Occipital lobe (tissue), 2 donors: ENCODE results near the gene NOXO1. TPM values are rescaled to one million over a fixed set of nuclear protein-coding genes. Genes with fewer than 3 reads are reported as not detected.
"Not testable (repeated sequence)": the region's sequence is repeated elsewhere in the genome, so short reads cannot be mapped to it uniquely, and the experiment has no call there.

Source experiments
- DNase-seq: peaks from one replicate; lab custom pipeline; 2025; lab: John Stamatoyannopoulos, UW
- total RNA-seq: library from RNA; depleted of rRNA; stranded (reverse); fragments of >200 nt; gene quantifications from one replicate; pipeline ENCODE4 v1.2.3, GENCODE V29; 2014

The NOXO1 gene
- total RNA-seq, 1 donor from 2014 or later, result 0.78 TPM

- DNase-seq, result no peak
These were observed 17.3 kb downstream of the NOXO1 start for GRCh38 chr16:1963806-1964505.

- DNase-seq, result not testable (repeated sequence)
These were observed 18.8 kb downstream of the NOXO1 start for GRCh38 chr16:1962161-1963153.

DNA sequence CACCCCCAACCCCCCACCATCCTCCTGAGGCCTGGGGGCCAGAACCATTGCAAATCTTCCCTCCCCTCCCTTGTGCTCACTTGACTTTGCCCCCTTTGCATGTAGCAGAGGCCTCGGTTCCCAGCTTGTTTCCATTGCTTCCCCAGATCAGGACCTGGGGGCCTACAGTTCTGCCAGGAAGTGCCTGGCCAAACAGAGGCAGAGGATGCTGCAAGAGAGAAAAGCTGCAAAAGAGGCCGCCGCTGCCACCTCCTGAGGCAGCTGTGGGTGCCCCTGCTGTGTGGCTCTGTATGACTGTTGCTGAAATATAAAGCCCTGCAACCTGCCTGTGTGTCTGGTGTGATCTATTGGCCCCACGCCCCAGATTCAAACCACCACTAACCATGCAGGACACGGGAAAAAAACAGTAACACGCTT lies 19.6 kb downstream of the NOXO1 start:
- no peak for DNase-seq

GRCh38 chr16:1960665-1961630 lies 20.3 kb downstream of the NOXO1 start:
- DNase-seq, result no peak

DNA sequence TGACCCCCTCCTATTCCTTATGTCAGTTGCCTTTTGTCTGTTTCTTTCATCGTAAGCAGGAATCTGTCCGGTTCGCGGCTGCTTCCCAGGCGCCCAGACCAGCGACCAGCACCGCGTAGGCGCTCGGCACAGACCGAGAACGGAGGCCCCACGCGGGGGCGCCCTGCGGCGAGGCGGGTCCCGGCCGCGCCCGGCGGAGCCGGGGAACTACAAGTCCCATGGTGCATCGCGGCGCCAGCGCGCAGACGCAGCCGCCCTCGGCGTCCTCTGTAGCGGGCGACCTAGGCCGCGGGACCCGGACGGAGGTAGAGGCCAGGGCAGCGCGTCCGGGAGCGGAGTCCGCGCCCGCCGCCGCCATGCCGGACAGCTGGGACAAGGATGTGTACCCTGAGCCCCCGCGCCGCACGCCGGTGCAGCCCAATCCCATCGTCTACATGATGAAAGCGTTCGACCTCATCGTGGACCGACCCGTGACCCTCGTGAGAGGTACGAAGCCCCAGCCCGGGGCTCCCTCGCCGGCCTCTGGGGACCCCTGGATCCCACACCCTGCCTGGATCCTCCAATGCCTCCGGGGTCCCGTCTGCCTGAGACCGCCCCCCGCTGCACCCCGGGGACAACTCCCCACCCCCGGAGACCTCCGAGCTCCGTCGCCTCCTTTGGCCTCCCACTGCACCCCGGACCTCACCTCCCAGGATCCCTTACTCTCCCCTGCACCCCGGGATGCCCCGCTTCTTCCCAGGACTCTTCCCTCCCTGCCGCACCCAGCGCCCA lies 21.8 kb downstream of the NOXO1 start, which contains the start of gene NDUFB10:
Gene NDUFB10, plus strand, starts transcription at position 270 of the 771 bp plus-strand sequence. Its CDS starts 87 bp downstream, at position 357.
- peak; percentile 87 for DNase-seq

- DNase-seq, result no peak
These were observed 22.5 kb downstream of the NOXO1 start for GRCh38 chr16:1958715-1959268.

- DNase-seq, result not testable (repeated sequence)
These were observed 23.2 kb downstream of the NOXO1 start for GRCh38 chr16:1958143-1958491.

DNA sequence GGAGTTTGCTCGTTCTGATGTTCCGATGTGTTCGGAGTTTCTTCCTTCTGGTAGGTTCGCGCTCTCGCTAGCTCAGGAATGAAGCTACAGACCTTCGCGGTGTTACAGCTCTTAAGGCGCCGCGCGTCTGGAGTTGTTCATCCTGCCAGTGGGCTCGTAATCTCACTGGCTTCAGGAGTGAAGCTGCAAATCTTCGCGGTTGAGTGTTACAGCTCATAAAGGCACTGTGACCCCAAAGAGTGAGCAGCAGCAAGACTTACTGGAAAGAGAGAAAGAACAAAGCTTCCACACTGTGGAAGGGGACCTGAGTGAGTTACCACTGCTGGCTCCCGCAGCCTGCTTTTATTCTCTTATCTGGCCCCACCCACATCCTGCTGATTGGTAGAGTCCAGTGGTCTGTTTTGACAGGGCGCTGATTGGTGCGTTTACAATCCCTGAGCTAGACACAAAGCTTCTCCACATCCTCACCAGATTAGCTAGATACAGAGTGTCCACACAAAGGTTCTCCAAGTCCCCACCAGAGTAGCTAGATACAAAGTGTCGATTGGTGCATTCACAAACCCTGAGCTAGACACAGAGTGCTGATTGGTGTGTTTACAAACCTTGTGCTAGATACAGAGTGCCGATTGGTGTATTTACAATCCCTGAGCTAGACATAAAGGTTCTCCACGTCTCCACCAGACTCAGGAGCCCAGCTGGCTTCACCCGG lies 23.7 kb downstream of the NOXO1 start:
- not testable (repeated sequence) for DNase-seq

GRCh38 chr16:1953734-1954133 lies 27.5 kb downstream of the NOXO1 start:
- no peak for DNase-seq

- DNase-seq, result no peak
These were observed 30.7 kb downstream of the NOXO1 start for GRCh38 chr16:1950559-1950958.

DNA sequence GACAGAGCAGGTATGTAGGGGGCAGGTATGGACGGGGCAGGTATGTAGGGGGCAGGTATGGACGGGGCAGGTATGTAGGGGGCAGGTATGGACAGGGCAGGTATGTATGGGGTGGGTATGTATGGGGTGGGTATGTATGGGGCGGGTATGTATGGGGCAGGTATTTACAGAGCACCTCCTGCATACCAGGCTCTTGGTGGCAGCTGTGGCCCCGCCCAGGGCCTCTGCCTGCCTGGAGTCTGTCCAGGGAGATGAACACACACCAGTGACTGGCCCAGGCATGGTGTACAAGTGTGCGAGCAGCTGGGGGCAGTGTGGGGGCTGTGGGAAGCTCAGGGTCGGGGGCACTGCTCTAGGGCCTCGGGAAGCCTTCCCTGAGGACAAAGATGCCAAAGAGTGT lies 31.2 kb downstream of the NOXO1 start:
- DNase-seq, result no peak

GRCh38 chr16:1949507-1949906 lies 31.8 kb downstream of the NOXO1 start:
- no peak for DNase-seq

DNA sequence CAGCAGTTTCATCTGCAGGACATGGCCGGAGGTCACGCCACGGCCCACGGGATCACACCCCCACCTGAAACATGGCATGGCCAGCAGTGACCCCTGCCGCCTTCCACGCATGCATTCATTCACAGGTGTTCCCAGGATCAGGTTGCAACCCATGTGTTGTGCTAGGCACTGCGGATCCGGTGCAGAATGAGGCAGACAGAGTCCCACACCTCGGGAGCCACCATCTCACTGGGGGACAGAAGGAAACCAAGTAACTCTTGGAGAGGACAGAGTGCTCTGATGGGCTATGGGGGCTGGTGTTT lies 33.9 kb downstream of the NOXO1 start:
- DNase-seq, result no peak

GRCh38 chr16:1946495-1947368 lies 34.5 kb downstream of the NOXO1 start:
- DNase-seq, result no peak

DNA sequence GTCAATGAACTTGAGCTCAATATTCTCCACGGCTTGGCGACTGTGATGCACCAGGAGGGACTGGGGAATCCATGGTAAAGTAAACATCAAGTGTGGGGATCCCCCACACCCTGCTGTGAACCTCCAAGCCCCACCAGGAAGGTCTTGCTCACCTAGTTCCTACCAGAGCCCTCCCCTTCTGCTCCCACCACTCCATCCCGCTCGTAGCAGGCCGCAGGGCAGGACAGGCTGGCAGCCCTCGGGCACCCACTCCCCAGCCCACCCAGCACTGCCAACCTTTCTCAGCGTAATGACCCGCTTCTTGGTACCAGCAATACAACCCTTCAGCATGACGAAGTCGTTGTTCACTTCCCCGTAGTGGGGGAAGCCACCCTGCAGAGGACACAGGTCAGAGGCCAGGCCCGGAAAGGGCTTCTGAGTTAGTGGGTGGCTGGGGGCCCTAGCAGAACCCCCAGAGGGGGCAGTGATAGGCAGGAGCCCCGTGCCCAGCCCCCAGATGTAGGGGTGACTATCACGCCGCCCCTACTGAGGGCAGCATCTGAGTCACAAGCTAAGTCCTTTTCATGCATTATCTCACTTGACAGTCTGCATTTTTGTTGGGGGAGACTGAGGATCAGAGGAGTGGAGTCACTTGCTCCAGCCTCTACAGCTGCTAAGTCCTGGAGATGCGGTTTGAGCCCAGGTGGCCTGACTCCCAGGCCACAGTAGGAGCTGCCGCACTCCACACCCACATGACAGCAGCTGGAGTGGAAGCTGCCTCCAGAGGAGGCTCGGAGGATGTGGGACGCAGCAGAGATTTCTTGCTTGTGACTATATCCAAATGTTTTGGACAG lies 35.5 kb downstream of the NOXO1 start:
- DNase-seq, result no peak

DNA sequence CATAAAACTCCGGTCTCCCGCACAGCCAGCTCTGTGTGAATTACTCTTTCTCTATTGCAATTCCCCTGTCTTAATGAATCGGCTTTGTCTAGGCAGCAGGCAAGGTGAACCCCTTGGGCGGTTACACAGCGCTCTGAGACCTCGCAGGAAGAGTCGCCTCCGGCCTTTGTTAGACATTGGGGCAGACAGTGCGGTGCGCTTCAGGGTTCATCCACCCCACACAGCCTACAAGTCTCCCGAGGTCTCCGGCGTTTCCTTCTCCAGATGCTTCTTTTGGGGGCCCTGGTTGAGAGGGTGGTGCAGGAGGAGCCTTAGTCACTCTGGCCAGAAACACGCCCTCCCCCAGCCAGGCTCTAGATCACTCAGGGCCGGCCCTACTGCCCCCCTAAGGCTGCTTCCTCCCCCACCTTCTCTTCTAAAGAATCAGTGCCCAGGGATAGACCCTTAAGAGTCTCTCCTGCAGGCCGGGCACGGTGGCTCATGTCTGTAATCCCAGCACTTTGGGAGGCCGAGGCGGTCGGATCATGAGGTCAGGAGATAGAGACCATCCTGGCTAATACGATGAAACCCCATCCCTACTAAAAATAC lies 36.6 kb downstream of the NOXO1 start:
- DNase-seq, result no peak
